Suppressor macrophage (primary cell): Measurements from ENCODE around the gene ZCCHC13.
"Not testable (repeated sequence)": the region's sequence is repeated elsewhere in the genome, so short reads cannot be mapped to it uniquely, and the experiment has no call there.

Experiments
- DNase-seq, 4 experiments: peaks; one replicate each; pipeline ENCODE4 v3.0.0-alpha.2; 2020 to 2022

The ZCCHC13 gene

GRCh38 chrX:74324131-74324530, 20.2 kb downstream of the ZCCHC13 start:
- no peak for DNase-seq

GRCh38 chrX:74325130-74326059, 21.4 kb downstream of the ZCCHC13 start:
- DNase-seq: no peak

- no peak for DNase-seq
These were observed 34.9 kb downstream of the ZCCHC13 start for GRCh38 chrX:74338852-74339251.

- peak; percentile 18 to 65 (median 46) for DNase-seq
These were observed 36.1 kb downstream of the ZCCHC13 start for GRCh38 chrX:74340051-74340450.

GRCh38 chrX:74342211-74342610, 38.2 kb downstream of the ZCCHC13 start:
- DNase-seq: not testable (repeated sequence)

GRCh38 chrX:74343343-74344279, 39.6 kb downstream of the ZCCHC13 start:
- peak; percentile 80 to 87 (median 83) for DNase-seq

GRCh38 chrX:74344280-74344622, 40.3 kb downstream of the ZCCHC13 start:
- DNase-seq: no peak

- DNase-seq: no peak
These were observed 42.1 kb downstream of the ZCCHC13 start for GRCh38 chrX:74346088-74346487.

GRCh38 chrX:74349387-74349786, 45.4 kb downstream of the ZCCHC13 start:
- DNase-seq: no peak

- no peak for DNase-seq
These were observed 47.8 kb downstream of the ZCCHC13 start for GRCh38 chrX:74351760-74352159.

GRCh38 chrX:74353984-74354383, 50.0 kb downstream of the ZCCHC13 start:
- no peak for DNase-seq
